LoVo (cell line): ENCODE data around the gene IQSEC1.

ENCODE experiments used
- DNase-seq: peaks from one replicate; pipeline ENCODE4 v3.0.0-alpha.2; 2016; ENCODE audit warnings: low spot score

IQSEC1 gene

DNA sequence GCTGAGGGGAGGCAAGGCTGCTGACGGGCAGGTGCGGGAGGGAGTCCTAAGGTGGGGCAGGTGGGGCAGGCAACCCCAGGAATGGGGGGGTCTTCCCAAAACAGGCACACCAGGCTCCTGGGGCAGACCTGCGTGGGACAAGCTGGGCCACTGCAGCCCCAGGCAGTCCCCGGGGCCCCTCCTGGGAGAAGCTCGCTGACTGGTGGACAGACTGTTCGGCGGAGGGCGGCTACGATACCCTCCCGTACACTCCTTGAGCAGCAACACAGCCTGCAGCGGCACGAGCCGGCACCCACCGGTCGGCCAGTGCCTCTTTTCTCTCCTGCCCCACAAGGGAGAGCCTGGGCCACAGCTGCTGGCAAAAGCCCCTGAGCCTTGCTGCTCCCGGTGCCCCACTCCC lies 165.9 kb downstream of the IQSEC1 start:
- DNase-seq, result no peak

DNA sequence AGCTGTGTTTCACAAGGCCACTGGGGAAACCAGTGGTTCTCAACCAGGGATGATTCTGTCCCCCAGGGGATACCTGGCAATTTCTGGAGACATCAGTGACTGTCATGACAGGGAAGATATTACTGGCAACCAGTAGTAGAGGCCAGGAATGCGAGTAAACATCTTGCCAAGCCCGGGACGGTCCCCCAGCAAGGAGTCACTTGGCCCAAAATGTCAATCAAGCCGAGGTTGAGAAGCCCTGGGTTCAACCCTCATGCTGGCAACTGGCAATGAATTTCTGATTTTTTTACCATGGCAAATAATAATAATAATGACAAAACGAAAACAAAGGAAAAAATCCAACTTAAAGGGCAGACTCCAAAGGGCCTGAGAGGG lies 166.3 kb downstream of the IQSEC1 start:
- no peak for DNase-seq

DNA sequence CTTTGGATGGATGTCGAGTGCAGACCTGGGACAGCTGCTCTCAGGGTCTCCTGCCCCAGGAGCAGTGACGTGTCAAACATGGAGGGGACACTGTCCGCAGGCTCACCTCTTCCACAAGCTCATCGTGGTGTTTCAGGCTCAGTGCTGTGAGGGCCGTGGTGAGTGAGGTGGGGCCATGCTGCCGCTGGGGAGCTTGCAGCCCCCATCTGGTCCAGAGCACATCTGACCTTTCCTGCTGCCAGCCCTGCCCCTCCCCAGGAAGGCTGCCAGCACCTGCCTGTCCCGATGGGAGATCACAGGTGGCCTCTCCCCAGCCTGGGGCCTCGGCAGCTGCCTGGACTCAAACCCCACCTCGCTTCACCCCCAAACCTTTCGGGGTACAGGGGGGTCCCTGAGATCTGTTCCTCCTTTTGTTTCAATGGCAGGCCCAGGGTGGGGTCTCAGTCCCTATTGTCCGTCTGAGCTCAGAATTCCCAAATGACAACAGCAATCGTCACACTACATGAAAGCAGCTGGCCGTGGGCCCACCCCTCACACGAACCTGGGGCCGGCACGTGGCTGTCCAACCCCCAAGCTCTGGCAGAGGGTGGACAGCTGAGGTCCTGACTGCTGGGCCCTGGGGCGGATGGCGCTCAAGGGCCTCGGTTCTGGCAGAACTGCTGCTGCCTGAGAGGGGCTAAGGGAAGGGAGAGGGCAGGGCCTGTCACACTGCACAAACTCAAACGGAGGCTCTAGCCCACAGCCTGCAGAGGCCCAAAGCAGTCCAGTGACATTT lies 166.9 kb downstream of the IQSEC1 start:
- DNase-seq, result no peak

DNA sequence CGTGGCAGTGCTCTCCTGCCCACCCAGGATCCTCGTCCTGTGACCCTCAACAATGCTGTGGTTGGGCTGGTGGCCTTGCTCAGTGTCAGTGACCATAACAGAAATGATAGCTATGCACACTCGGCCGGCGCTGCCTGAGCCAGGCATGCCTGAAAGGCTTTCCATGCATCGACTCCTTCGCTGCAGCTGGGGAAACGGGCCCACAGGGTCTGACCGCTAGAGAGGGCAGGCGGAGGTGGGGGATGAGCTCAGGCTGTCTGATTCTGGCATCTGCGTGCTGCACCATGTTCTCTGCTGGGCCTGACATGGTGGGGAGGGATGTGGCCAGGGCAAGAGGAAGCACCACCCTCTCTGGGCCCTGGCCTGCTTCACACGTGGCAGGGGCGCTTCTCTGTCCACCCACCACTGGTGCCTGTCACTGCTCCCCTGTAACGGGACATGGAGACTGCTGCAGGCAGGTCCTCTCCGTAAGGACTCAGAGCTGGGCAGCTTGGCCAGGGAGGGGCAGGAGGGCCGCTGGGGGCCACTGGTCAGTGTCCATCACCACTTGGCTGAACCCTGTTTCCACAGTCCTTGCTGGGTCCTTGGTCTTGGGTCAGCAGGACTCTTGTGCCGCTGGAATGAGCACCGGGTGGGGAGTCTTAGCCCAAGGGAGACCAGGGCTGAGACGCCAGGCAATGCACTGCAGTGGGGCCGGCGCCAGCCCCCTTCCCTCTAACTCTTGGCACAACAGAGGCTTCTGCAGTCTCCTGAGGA lies 167.7 kb downstream of the IQSEC1 start:
- no peak for DNase-seq

DNA sequence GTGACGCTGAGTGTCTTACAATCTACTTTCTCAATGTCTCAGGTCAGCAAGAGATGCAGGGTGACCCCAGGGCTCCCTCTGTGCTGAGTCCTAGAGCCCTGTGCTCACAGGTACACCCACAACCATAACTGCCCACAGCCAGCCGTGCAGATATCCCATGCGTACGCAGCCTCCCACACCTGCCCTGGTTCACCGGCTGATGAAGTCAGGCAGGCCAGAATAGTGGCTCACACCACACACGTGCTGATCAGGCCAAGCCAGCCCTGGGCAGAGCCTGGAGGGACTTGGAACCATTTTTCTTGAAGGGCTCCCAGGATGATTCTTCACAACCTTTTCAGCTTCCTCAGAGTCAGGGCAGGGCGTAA lies 168.3 kb downstream of the IQSEC1 start:
- no peak for DNase-seq

DNA sequence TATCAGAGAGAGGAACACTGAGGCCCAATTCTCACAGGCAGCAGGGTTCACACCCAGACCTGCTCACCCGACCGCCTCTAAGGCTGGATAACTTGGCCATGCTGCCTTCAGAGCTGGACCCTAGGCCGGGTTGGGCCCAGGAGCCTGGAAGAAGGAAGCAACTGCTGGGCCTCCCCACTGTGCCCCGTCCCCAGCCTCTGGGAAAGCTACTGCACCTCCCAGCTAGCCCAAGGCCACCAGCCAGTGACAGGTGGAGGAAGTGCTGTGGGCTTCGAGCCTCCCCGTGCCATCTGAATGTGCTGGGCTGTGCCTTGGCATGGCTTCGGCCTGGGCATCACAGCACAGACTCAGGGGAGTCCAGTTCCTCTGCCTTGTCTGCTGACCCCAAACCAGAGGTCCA lies 169.3 kb downstream of the IQSEC1 start:
- DNase-seq, result no peak

DNA sequence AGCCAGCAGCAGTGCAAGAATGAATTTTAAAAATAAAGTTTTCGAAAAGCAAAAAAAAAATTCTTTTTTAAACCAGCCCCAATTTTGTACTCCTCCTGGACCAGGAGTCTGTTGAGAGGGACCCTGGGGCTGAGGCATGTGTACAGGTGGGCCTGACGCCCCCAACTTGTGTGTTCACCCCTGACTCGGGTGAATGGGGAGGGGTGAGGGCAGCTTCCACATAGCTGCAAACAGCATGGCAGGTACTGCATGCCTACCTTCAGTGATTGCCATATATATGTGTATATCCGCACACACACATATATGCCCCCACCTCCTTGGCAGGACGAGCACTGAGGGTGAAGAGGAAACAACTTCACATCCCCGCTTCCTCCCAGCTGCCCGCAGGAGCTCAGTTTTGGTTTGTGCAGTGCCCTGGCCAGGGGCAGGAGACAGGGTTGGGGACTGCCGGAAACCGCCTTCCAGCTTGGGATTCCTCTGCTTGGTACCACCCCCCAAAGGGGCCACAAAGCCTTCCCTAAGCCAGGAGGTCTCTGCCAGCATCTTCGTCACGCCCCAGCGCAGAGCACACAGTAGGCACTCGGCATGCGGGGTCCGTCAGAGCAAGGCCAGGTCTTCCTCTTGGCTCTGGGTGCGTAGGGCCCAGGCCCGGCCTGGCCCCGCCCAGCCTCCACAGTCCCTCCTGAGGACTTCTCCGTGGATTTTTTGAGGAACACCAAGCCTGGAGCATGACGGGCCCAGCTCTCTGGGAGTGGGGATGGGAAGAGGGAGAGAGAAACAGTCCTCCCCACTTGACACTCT lies 170.0 kb downstream of the IQSEC1 start:
- DNase-seq, result no peak

DNA sequence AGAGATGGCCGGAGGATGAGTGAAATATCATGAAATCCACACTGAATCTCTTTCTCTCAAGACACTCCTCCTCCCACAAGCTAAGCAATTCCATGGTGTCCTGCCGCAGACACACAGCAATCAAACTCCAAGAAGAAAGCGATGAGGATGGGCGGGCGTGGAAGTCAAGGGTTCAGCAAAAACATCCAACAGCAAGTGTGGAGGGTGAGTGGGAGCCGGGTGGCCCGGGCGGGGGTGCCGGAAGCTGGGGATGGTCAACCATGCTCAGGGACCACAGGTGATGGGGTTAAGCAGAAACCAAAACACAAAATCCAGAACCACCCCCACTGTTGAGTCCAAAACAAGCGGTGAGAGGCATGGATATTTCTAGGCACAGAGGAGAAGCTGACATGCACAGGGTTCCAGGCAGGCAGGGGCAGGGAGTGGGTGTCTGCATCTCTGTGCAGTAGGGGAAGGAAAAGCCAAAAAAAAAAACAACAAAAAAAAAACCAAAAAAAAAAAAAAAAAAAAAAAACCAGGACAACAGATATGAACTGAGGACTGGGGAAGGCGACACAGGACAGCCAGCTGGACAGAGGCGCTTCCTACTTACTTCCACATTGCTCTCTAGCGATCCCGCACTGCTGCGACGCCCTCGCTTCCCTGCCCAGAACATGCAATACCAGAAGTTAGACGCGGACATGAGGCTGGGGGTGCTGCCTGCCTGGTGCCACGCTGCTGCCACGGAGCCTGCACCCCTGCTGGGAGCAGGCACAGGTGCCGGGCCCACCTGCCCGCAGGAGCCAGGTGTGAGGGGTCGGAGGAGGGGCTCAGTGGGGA lies 170.8 kb downstream of the IQSEC1 start:
- no peak for DNase-seq

DNA sequence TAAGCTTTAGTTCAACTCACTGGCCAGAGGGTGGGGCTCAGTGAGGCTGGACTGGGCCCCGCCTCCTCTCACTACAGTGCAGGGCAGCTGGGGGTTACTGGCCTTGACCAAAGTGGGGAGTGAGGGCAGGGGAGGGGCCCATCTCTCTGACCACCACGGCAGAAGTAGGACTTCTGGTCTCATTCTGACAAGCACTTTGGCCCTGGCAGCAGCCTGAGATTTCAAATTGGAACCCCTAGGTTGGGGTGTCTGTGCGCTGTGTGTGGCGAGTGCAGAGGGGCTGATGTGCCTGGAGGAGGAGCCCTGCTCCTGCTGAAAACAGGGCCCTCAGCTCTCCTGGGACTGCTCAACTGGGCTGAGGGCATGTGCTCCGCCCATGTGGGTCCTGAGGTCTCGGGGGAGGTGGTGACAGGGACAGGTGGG lies 171.6 kb downstream of the IQSEC1 start:
- no peak for DNase-seq

DNA sequence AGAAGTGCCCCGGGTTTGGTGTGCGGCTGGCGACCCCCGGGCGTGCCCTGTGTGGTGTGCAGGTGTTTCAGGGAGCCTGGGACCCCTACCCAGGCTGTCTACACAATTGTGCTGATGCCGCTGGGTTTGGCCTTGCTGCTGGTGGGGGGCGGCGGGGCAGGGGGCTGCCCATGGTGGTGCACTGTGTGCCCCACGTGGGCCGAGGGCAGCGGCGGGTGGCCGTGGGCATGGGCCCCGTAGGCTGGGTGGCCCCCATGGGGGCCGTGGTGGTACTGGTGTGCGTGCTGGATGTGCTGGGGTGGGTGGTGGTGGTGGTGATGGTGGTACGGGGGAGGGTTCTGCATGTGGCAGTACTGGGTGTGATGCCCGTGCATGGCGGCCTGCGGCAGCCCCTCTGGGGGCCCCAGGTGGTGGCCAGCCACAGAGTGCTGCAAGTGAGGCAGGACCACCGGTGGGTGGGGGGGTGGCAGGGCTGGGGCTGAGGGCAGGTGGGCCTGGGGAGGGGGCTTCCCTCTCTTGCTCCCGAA lies 172.3 kb downstream of the IQSEC1 start:
- DNase-seq, result no peak

DNA sequence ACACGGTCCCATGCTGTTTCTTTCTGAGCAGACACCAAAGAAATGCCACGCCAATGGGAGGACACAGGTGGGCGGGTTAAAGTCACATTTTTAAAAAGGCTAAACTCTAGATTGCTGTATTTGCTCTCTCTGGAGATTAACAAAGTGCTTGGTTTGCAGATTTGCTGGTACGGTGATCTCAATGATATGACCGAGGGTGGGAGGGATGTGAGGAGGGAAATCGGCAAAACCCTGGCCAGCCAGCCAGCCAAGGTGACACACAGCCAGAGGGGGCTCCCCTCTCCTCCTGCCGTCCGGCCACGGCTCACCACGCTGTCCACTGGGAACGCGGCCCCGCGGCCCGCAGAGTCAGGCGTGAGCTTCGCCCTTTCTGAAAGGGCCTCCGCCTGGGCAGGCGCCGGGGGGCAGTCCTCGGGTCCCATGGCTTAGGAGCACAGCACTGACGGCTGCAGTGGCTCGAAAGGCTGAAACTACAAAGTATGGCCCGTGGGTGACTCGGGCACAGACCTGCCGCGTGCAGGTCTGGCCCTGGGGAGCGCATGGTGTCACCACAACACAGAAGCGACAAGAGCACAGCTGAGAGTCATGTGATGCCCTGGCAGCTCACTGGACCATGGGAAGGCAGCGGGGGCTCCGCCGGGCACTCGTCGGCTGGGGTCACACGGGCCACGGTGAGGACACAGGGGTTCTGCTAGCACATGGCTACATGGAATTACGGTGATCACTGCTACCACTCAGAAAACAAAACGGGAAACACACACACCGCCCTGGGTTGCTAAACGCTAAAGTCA lies 174.1 kb downstream of the IQSEC1 start:
- DNase-seq, result no peak

DNA sequence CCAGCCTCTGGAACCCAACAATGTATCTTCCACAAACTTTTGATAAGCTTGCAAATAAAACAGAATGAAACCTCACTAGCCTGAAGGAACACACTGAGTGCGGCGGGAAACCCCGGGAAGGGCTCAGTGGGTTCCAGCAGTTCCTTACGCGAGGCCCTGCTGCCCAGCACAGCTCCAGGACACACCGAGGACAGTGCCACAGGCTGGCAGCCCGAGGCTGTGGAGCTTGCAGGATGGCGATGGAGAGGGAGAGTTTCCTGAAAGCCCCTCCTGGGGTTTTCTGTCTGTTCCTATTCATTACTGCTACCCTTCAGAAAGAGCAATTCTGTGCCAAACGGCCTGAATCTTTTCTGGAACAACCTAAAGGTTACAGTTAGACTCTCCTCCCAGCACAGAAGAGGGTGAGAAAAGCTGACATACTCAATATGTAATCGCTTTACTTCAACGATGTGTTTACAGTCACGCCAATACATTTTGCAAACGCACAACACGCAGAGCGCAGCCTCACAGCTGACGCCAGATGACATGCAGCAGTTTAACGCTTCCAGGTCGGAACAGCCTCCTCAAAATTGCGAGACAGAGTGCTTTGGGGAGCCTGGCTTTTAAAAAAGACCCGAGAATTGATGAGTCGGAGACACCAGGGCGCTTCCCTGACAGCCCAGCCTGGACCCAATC lies 174.8 kb downstream of the IQSEC1 start:
- no peak for DNase-seq

DNA sequence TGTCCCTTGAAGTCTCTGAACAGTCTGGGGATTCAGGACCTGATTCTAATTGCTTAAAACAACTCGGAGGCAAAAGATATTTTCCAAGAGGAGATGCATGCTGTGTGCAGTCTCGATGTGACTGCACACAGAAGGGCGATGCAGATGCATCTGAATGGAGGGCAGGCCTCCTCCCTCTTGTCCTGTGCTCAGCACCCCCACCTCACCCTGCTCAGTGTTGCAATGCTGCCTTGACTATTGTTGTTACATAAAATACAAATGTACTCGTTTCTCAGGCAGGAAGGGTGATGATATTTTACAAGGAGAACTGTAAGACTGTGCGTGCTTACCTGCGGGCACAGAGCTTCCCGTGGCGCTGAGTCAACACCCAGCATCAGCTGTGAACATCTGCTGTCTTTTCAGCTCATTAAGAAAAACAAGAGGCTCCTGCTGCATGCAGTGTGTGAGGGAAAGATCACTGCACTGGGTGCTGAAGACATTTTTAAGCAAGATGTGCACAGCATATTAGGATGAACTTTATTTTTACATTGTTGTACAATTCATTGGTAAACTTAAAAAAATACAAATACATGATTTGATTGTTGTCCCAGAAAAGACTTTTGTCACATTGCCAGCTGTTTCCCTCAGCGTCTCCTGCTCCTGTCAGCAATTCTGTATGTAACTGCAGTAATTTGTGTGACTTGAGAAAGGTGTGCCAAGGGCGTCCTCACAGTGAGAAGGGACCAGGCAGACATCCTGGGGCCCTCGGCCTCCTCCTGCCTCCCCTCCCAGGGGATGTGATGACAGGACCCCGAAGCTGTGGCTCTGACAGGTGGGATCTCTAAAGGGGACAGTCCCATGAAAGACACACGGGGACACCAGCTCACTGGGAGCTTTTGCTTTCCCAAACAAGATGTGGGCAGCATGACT lies 175.6 kb downstream of the IQSEC1 start:
- no peak for DNase-seq

DNA sequence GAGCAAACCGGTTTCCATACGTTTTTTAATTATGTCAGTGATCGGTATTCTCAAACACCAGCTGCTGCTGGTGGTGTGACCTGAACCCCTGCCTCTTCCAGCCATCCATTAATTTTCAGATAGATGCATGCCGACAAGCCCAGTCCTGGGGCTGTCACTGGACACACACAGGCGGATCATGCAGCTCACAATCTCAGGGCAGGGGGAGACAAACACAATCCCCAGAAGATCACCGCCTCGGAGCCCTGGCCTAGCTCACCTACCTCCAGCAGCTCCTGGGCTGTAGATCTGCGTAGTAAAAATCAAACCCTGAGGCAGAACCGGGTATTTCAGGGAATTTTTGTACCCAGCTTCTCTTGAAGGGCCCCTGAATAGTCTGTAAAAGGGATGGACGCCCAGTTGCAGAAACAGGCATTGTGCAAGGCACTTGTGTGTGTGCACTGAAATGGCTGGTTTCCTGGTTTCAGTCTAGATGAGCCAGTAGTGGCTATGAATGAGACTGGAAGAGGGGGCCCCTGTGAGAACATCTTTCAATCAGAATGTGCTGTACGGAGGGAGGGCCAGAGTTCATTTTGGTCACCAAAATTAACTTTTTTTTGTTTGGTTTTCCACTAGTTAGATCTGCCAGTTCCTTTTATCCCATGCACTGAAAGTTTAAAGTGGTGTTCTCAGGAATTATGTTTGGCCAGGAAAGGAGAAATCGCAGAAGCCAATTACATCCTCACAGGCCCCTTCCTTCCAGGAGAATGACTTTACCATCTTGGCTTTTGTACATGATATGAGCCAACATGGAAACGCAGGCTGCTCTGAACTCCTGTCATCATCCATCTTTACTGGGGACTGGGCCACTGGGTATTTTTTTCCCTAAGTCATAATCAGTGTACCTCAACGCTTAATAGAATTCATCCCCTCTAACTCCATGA lies 176.9 kb downstream of the IQSEC1 start:
- DNase-seq, result no peak

DNA sequence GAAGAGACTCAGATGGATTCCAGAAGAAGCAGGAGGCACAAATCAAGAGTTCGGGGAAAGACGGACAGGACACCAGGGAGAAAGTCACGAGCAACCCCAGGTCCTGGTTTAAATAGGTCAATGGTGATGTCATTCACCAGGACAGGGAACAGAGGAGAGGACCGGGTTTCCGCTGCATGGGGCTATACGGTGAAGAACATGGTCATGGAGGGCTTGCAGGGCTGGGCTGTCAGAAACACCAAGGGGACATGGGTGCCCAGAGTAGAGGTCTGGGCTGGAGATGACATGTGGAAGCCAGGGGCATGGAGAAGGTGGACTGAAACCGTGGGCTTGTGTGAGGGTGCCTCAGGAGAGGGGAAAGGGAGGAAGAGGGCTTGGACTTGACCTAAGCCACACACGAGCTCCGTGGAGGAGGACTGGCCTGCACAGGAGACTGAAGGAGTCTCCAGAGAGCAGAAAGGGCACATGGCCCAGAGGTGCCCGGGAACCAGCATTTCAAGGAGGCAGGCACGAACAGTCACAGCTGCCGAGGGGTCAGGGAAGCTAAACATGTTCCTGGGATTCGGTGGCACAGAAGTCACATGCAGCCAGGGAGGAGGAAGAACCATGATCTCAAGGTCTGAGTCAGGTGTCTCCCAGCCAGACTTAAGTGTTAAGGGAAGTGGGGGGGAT lies 177.7 kb downstream of the IQSEC1 start:
- DNase-seq, result no peak

DNA sequence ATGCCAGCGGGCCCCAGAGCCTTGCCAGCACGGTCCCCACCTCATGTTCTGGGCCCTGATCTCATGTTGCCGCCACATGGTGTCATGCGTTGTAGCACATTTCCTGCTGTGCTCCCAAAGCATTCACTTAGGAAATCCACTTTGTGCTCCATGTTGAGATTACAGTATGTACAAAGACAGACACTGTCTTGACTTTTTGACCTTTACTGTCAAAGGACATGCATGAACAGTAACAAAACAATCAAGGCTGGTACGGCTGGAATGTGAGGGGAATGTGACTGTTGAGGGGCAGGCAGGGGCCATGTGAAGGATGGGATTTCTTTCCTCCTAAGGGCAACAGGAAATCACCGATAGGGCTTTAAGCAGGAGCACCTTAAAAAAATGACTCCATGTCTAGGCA lies 178.6 kb downstream of the IQSEC1 start:
- no peak for DNase-seq

DNA sequence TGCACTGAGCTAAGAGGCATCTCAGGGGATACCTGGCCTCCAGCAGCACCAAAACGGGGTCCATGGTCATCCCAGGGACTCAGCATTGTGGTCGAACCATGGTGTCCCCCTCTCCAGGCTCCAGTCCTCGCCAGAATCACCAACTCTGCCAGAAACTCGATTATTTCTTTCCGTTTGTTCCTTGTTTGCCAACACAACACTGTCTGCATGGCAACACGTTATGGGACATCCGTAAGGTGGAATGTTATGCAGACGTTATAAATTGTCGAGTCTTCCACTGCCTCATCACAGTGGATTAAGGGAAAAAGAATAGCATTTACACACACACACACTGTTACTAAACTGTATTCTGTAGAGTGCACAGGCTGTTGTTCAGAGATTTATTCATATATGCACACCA lies 179.4 kb downstream of the IQSEC1 start:
- no peak for DNase-seq

DNA sequence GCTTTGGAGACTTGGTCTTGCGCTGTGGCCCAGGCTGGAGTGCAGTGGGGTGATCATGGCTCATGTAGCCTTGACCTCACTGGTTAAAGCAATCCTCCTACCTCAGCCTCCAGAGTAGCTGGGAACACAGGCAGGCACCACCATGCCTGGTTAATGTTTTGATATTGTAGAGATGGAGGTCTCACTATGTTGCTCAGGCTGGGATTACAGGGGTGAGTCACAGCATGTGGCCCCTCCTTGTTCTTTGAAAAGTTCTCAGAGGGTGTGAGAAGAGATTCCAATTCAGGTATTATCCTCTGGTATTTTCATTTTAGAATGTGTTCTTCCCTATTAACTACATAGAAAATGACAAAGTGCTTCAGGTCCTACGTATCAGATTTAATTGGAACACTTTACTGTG lies 180.0 kb downstream of the IQSEC1 start:
- DNase-seq, result no peak
